Body of pancreas (tissue), 4 donors: ENCODE results near the gene GATAD2A.

ENCODE experiments used
- POLR2A ChIP-seq, 3 donors: fragments of 450-650 bp; IDR thresholded peaks; one replicate each; pipeline ENCODE4 v1.6.1; 2016; ENCODE audit warnings: antibody characterized with exemption in 3 of 3, mild to moderate bottlenecking in 2 of 3
- TF ChIP-seq, protein P1 (sequence below), 7 experiments: fragments of 450-650 bp in 4 of 7; fragments of 200-600 bp in 3 of 7; sonication (generic) in 3 of 7; IDR thresholded peaks; one replicate each; pipeline ENCODE4 v1.5.1; 2016 to 2019; ENCODE audit warnings: antibody characterized with exemption in 7 of 7

GRCh38 chr19:19520989-19521388, 115.5 kb downstream of the GATAD2A start:
- TF ChIP-seq, protein P1, sequence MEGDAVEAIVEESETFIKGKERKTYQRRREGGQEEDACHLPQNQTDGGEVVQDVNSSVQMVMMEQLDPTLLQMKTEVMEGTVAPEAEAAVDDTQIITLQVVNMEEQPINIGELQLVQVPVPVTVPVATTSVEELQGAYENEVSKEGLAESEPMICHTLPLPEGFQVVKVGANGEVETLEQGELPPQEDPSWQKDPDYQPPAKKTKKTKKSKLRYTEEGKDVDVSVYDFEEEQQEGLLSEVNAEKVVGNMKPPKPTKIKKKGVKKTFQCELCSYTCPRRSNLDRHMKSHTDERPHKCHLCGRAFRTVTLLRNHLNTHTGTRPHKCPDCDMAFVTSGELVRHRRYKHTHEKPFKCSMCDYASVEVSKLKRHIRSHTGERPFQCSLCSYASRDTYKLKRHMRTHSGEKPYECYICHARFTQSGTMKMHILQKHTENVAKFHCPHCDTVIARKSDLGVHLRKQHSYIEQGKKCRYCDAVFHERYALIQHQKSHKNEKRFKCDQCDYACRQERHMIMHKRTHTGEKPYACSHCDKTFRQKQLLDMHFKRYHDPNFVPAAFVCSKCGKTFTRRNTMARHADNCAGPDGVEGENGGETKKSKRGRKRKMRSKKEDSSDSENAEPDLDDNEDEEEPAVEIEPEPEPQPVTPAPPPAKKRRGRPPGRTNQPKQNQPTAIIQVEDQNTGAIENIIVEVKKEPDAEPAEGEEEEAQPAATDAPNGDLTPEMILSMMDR (IDR thresholded peaks at IDR 0.05): no peak
- no peak for TF ChIP-seq POLR2A (IDR thresholded peaks at IDR 0.05)
